ENCODE results near the gene POP5. TPM values are rescaled to one million over a fixed set of nuclear protein-coding genes. Genes with fewer than 3 reads are reported as not detected.

Gene POP5
- total RNA-seq, 6 donors from 2014 or later: 15.9 to 42.2 (median 33.9) TPM

DNA sequence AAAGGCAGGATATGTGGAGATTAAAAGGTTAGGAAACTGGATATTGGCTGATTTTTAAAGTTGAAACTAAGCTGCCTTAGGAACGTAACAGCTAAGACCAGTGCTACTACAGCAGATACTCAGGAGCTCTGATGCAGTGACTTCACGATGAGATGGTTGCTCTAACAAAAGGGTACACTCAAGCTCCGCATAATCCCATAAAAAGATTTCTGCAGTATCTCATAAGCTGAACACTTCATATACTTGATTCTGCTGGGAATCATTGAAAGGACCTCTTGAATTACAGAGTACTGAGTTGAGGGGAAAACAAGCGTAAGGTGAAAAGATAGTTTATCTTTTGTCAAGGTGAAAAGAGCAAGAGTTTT lies 43.4 kb downstream of the POP5 start:
- peaks cover 0 to 5% (median 0%) of the 10 kb centered on the region in 4 donors for H3K36me3 ChIP-seq
- TF ChIP-seq, protein P1, sequence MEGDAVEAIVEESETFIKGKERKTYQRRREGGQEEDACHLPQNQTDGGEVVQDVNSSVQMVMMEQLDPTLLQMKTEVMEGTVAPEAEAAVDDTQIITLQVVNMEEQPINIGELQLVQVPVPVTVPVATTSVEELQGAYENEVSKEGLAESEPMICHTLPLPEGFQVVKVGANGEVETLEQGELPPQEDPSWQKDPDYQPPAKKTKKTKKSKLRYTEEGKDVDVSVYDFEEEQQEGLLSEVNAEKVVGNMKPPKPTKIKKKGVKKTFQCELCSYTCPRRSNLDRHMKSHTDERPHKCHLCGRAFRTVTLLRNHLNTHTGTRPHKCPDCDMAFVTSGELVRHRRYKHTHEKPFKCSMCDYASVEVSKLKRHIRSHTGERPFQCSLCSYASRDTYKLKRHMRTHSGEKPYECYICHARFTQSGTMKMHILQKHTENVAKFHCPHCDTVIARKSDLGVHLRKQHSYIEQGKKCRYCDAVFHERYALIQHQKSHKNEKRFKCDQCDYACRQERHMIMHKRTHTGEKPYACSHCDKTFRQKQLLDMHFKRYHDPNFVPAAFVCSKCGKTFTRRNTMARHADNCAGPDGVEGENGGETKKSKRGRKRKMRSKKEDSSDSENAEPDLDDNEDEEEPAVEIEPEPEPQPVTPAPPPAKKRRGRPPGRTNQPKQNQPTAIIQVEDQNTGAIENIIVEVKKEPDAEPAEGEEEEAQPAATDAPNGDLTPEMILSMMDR (IDR thresholded peaks at IDR 0.05): no peak
- TF ChIP-seq EP300 (IDR thresholded peaks at IDR 0.05) (no peak), POLR2AphosphoS5 (IDR thresholded peaks at IDR 0.05) (no peak), POLR2A (IDR thresholded peaks at IDR 0.05) (no peak)
- no peaks in the 10 kb centered on the region for H3K9me3 ChIP-seq
- DNase-seq (no peak), ATAC-seq (ENCODE audit: low FRiP score in 2 of 2) (no peak)
- peak overlapping the region; percentile 63 to 93 (median 78) for H3K27ac ChIP-seq
- WGBS, 2 donors: 43 to 45% methylated on average over 4 of the region's 4 CpGs
- H3K4me1 ChIP-seq: peaks cover 68 to 76% (median 73%) of the 10 kb centered on the region in 4 donors
- H3K4me3 ChIP-seq: peak overlapping the region in 3 of 4 donors; percentile 16 to 65 (median 65)
- no peaks in the 10 kb centered on the region for H3K27me3 ChIP-seq

DNA sequence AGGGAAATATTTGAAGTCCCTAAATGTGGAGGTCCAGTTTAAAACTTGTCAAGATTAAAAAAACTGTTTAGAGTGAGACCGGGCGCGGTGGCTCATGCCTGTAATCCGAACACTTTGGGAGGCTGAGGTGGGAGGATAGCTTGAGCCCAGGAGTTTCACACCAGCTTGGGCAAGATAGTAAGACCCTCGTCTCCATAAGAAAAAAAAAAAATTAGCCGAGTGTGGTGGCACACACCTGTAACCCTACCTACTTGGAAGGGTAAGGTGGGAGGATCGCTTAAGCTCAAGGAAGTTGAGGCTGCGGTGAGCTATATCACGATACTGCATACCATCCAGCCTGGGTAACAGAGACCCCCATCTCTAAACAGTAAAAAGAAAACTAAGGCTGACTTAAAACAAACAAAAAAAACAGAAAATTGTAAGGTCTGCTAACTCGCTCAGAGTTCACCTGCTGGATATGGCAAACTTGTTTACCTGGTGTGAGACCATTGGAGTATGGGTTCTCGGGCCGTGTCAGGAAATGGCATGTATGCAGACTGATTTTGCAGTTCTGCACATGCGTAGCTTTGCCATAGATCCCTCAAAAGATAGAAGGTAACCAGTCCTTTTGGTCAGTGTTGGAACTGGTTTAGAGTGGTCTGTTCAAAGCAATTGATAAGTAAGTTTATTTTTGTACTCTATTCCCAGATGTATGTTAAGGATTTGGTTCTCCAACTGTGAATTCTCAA lies 45.0 kb downstream of the POP5 start:
- H3K27me3 ChIP-seq: no peaks in the 10 kb centered on the region
- H3K9me3 ChIP-seq: no peaks in the 10 kb centered on the region
- DNase-seq (peak in 1 of 2 donors; percentile 38), ATAC-seq (ENCODE audit: low FRiP score in 2 of 2) (no peak)
- 40 to 45% methylated on average over 13 of the region's 13 CpGs for WGBS, 2 donors
- H3K27ac ChIP-seq: peak overlapping the region; percentile 91 to 97 (median 94)
- TF ChIP-seq POLR2A (IDR thresholded peaks at IDR 0.05): no peak
- TF ChIP-seq POLR2AphosphoS5 (IDR thresholded peaks at IDR 0.05): no peak
- no peak for TF ChIP-seq EP300 (IDR thresholded peaks at IDR 0.05)
- TF ChIP-seq, protein P1 (IDR thresholded peaks at IDR 0.05): no peak
- peak overlapping the region; percentile 59 to 73 (median 65) for H3K4me3 ChIP-seq
- H3K4me1 ChIP-seq: peaks cover 54 to 60% (median 58%) of the 10 kb centered on the region in 4 donors
- H3K36me3 ChIP-seq: no peaks in the 10 kb centered on the region

DNA sequence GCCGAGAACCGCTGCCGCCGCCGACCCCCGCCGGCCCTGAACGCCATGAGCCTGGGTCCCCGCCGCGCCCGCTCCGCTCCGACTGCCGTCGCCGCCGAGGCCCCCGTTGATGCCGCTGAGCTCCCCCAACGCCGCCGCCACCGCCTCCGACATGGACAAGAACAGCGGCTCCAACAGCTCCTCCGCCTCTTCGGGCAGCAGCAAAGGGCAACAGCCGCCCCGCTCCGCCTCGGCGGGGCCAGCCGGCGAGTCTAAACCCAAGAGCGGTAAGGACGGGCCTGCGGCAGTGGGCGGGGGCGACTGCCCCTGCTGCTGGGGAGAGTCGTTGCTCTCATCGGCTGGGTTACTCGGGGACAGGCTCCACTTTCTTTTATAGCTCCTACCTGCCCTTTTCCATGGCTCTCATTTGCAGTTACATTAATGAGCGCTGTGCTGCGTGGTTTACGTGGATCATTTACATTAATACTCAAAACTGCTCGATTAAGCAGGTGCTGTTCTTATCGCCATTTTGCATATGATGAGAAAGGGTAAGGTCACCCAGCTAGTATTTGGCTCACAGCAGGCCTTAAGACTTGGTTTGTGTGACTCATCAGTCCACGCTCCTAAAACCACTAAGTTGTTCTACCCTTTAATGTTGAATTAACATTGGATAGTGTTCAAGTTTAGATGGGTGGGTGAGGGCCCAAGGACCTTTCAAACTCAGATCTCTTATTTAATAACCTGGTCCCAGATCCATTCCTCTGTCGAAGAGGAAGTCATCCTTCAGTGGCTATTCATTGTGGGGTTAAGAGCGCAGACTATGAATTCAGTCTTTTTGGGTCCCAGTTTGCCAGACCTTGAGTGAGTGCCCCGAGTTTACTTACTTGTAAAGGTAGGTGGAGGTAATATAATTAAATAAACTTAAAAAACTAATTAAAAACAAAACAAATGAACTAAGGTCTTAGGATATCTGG lies 46.2 kb downstream of the POP5 start:
- Histone ChIP-seq H3K9me3 (no peaks in the 10 kb centered on the region), H3K27ac (peak overlapping the region; percentile 91 to 97 (median 94)), H3K4me3 (peak overlapping the region; percentile 59 to 73 (median 65)), H3K4me1 (peaks cover 42 to 52% (median 47%) of the 10 kb centered on the region in 4 donors), H3K36me3 (no peaks in the 10 kb centered on the region), H3K27me3 (no peaks in the 10 kb centered on the region)
- peak; percentile 65 to 74 for ATAC-seq (ENCODE audit: low FRiP score in 2 of 2)
- WGBS, 2 donors: 2 to 3% methylated on average over 9 of the region's 52 CpGs
- TF ChIP-seq, protein P1 (IDR thresholded peaks at IDR 0.05): peak in 1 of 6 experiments; percentile 16
- TF ChIP-seq EP300 (IDR thresholded peaks at IDR 0.05): no peak
- DNase-seq: peak in 1 of 2 donors; percentile 42

DNA sequence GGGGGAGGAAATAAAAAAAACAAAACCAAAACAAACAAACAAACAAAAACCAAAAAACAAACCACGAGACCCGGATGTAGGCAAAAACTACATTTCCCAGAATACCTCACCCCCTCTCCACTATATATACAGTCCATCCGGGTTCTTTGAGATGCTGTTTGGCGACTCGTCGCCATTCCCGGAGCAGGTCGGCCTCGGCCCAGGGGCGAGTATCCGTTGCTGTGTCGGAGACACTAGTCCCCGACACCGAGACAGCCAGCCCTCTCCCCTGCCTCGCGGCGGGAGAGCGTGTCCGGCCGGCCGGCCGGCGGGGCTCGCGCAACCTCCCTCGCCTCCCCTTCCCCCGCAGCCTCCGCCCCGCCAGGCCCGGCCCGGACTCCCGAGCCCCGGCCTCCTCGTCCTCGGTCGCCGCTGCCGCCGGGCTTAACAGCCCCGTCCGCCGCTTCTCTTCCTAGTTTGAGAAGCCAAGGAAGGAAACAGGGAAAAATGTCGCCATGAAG lies 46.9 kb downstream of the POP5 start, which contains the start of gene RNF10:
RNF10 (plus strand) TSS at position 154 of the 500 bp plus-strand sequence. CDS start 456 bp downstream, outside the sequence.
- peak; percentile 77 to 92 for DNase-seq
- Histone ChIP-seq H3K4me1 (peaks cover 35 to 52% (median 40%) of the 10 kb centered on the region in 4 donors), H3K27ac (peak within 1 kb of the TSS; percentile 91 to 97 (median 94)), H3K27me3 (no peaks in the 10 kb centered on the region), H3K36me3 (no peaks in the 10 kb centered on the region), H3K9me3 (no peaks in the 10 kb centered on the region), H3K4me3 (peak within 1 kb of the TSS; percentile 59 to 73 (median 65))
- TF ChIP-seq, protein P1 (IDR thresholded peaks at IDR 0.05): no peak
- TF ChIP-seq POLR2AphosphoS5 (IDR thresholded peaks at IDR 0.05) (peak; percentile 98 to 99), POLR2A (IDR thresholded peaks at IDR 0.05) (peak in 3 of 4 donors; percentile 92 to 99 (median 98))
- 0 to 1% methylated on average over 6 to 14 of the region's 43 CpGs for WGBS, 2 donors
- peak; percentile 80 to 90 for ATAC-seq (ENCODE audit: low FRiP score in 2 of 2)
